Measurements from ENCODE around the gene KRTAP10-12. TPM values are rescaled to one million over a fixed set of nuclear protein-coding genes. Genes with fewer than 3 reads are reported as not detected.

KRTAP10-12 gene
- total and polyA plus RNA-seq, 2 of the 13 experiments (the other 11 are each of a cell fraction or from before 2014, with no cell fraction given) = not detected

DNA sequence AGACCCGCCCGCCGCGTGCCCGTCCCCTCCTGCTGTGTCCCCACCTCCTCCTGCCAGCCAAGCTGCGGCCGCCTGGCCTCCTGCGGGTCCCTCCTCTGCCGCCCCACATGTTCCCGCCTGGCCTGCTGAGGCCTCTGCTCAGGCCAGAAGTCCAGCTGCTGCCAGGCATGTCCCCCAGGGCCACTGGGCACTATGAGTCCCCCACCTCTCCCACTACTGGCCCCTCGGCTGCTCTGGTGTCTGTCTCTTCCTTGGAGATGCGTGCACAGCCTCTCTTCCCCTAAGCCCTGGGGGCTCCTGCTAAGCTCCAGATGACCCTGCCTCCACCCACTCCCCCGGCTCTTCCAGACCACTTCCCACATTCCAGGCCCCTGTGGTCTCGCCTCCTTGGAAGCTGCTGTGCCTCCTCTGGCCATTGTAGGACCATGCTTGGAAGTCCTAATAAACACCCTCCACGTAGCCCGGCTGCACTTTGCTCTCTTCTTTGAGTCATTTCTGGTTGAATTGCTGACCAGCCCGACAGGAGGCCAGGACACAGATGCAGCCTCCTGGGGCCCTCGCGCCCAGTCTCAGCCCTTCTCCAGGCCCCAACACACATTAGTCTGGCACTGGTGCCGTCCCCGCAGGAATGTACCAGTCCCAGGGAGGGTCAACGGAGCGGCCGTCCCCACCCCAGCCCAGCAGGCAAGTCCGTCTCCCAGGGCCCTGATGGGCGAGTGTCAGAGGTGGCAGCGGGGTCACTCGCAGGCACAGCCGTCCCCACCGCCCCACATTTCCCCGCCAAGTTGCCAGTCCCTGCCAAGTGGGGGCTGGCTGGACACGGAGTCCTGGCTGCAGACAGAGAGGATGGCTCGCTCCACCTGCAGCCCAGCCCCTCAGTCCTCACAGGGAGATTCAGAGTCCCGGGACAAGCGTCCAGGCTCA is 1.1 kb downstream of the KRTAP10-12 start (continued):
- TF ChIP-seq ZNF782 (CRISPR knock-in tag; IDR thresholded peaks at IDR 0.05; ENCODE audit: borderline replicate concordance) (no peak), ZNF839 (CRISPR knock-in tag; IDR thresholded peaks at IDR 0.05; ENCODE audit: borderline replicate concordance) (0 out of 2 replicates have a peak, but pooled peaks have one; percentile 82), ZNF747 (CRISPR knock-in tag; IDR thresholded peaks at IDR 0.05; ENCODE audit: borderline replicate concordance) (peak; percentile 49; the same call in 1 of the 2 replicates), ELF3 (CRISPR knock-in tag; IDR thresholded peaks at IDR 0.05) (peak; percentile 42; the same call in 1 of the 2 replicates), LCORL (IDR thresholded peaks at IDR 0.05) (no peak), LCORL (CRISPR knock-in tag; IDR thresholded peaks at IDR 0.05) (peak; percentile 33; the same call in 1 of the 2 replicates), ZNF230 (CRISPR knock-in tag; IDR thresholded peaks at IDR 0.05) (no peak), JUN (CRISPR knock-in tag; IDR thresholded peaks at IDR 0.05) (peak; percentile 44; the same call in 1 of the 2 replicates), ZNF788 (CRISPR knock-in tag; IDR thresholded peaks at IDR 0.05; ENCODE audit: borderline replicate concordance) (0 out of 2 replicates have a peak, but pooled peaks have one; percentile 32), ZNF850 (CRISPR knock-in tag; conservative IDR thresholded peaks at IDR 0.05) (peak; percentile 78; the same call in 1 of the 2 replicates), ZNF557 (CRISPR knock-in tag; IDR thresholded peaks at IDR 0.05) (no peak), MYC (CRISPR knock-in tag; IDR thresholded peaks at IDR 0.05; ENCODE audit: borderline replicate concordance) (peak; percentile 15; the same call in 1 of the 2 replicates), ZNF256 (CRISPR knock-in tag; conservative IDR thresholded peaks at IDR 0.05) (0 out of 2 replicates have a peak, but pooled peaks have one; percentile 23)
- TF ChIP-seq, protein P1, sequence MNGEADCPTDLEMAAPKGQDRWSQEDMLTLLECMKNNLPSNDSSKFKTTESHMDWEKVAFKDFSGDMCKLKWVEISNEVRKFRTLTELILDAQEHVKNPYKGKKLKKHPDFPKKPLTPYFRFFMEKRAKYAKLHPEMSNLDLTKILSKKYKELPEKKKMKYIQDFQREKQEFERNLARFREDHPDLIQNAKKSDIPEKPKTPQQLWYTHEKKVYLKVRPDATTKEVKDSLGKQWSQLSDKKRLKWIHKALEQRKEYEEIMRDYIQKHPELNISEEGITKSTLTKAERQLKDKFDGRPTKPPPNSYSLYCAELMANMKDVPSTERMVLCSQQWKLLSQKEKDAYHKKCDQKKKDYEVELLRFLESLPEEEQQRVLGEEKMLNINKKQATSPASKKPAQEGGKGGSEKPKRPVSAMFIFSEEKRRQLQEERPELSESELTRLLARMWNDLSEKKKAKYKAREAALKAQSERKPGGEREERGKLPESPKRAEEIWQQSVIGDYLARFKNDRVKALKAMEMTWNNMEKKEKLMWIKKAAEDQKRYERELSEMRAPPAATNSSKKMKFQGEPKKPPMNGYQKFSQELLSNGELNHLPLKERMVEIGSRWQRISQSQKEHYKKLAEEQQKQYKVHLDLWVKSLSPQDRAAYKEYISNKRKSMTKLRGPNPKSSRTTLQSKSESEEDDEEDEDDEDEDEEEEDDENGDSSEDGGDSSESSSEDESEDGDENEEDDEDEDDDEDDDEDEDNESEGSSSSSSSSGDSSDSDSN (CRISPR knock-in tag; IDR thresholded peaks at IDR 0.05) = 0 out of 2 replicates have a peak, but pooled peaks have one; percentile 36
- TF ChIP-seq, protein P2, sequence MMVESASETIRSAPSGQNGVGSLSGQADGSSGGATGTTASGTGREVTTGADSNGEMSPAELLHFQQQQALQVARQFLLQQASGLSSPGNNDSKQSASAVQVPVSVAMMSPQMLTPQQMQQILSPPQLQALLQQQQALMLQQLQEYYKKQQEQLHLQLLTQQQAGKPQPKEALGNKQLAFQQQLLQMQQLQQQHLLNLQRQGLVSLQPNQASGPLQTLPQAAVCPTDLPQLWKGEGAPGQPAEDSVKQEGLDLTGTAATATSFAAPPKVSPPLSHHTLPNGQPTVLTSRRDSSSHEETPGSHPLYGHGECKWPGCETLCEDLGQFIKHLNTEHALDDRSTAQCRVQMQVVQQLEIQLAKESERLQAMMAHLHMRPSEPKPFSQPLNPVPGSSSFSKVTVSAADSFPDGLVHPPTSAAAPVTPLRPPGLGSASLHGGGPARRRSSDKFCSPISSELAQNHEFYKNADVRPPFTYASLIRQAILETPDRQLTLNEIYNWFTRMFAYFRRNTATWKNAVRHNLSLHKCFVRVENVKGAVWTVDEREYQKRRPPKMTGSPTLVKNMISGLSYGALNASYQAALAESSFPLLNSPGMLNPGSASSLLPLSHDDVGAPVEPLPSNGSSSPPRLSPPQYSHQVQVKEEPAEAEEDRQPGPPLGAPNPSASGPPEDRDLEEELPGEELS (CRISPR knock-in tag; IDR thresholded peaks at IDR 0.05) = peak; percentile 14; the same call in 1 of the 2 replicates
- TF ChIP-seq, protein P3, sequence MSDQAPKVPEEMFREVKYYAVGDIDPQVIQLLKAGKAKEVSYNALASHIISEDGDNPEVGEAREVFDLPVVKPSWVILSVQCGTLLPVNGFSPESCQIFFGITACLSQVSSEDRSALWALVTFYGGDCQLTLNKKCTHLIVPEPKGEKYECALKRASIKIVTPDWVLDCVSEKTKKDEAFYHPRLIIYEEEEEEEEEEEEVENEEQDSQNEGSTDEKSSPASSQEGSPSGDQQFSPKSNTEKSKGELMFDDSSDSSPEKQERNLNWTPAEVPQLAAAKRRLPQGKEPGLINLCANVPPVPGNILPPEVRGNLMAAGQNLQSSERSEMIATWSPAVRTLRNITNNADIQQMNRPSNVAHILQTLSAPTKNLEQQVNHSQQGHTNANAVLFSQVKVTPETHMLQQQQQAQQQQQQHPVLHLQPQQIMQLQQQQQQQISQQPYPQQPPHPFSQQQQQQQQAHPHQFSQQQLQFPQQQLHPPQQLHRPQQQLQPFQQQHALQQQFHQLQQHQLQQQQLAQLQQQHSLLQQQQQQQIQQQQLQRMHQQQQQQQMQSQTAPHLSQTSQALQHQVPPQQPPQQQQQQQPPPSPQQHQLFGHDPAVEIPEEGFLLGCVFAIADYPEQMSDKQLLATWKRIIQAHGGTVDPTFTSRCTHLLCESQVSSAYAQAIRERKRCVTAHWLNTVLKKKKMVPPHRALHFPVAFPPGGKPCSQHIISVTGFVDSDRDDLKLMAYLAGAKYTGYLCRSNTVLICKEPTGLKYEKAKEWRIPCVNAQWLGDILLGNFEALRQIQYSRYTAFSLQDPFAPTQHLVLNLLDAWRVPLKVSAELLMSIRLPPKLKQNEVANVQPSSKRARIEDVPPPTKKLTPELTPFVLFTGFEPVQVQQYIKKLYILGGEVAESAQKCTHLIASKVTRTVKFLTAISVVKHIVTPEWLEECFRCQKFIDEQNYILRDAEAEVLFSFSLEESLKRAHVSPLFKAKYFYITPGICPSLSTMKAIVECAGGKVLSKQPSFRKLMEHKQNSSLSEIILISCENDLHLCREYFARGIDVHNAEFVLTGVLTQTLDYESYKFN (CRISPR knock-in tag; conservative IDR thresholded peaks at IDR 0.05) = peak; percentile 73
